Ureter (tissue), 1 donor: ENCODE results near the gene OSMR. TPM values are rescaled to one million over a fixed set of nuclear protein-coding genes. Genes with fewer than 3 reads are reported as not detected.

ENCODE experiments used
- DNase-seq: peaks from one replicate; pipeline ENCODE4 v3.0.0-alpha.2; 2020; ENCODE audit warnings: low spot score
- total RNA-seq: library from RNA; stranded (reverse); gene quantifications from one replicate; pipeline ENCODE4 v1.2.4, GENCODE V29; 2023
- donor health status: DM: yes; HTN: yes; CAD: no.

Gene OSMR
- total RNA-seq, 1 donor from 2014 or later = 57.1 TPM

DNA sequence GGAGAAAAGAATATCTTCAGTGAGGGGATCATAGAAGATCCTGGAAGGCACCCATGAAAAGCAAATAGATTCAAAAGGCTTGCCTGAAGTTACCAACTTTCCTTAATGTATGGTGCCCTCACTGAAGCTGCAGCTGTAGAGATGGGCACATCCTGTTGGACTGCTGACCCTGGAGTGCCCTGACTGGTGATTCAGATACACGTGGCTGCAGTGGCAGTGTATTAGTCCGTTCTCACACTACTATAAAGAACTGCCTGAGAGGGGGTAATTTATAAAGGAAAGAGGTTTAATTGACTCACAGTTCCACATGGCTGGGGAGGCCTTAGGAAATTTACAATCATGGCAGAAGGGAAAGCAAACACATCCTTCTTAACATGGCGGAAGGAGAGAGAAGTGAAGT is 80.3 kb downstream of the OSMR start:
- no peak for DNase-seq

GRCh38 chr5:38927470-38927869 is 81.7 kb downstream of the OSMR start:
- DNase-seq = no peak

DNA sequence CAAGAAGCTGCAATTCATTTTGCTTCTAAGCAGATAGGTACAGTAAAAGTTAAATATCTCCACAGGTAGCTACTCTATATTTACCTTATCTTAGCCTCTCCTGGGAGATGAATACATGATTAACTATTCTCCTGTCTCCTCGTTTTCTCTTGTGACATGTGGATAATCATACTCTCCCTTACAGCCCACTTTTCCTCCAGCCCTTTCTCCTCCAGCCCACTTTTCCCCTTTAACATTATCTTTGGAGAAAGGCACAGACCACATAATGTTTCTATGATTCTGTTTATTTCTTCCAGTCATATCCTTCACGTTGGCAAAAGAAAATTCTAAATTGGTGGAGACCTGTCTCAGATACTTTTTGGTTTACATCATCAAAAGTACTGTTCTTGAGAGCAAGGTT is 84.0 kb downstream of the OSMR start:
- no peak for DNase-seq

GRCh38 chr5:38931731-38932130 is 85.9 kb downstream of the OSMR start:
- DNase-seq = no peak

DNA sequence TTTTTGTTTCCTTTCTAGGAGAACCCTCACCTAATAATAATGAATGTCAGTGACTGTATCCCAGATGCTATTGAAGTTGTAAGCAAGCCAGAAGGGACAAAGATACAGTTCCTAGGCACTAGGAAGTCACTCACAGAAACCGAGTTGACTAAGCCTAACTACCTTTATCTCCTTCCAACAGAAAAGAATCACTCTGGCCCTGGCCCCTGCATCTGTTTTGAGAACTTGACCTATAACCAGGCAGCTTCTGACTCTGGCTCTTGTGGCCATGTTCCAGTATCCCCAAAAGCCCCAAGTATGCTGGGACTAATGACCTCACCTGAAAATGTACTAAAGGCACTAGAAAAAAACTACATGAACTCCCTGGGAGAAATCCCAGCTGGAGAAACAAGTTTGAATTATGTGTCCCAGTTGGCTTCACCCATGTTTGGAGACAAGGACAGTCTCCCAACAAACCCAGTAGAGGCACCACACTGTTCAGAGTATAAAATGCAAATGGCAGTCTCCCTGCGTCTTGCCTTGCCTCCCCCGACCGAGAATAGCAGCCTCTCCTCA is 87.1 kb downstream of the OSMR start:
- no peak for DNase-seq

DNA sequence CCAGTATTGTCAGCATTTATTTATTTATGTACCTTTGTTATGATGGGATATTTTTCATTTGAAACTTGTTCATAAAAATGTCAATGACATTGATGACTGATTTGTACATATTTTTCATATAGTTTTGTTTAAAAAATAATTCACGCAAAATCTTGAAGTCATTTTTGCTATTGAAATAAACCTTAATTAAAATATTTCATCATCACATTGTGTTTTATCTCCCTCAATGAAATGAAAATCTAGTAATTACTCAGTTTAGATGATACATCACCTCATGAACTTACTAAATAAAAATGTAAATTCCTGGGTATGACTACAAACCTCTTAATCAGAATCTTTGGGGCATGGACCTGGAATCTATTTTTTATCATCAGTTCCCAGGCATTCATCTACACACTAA is 89.6 kb downstream of the OSMR start:
- no peak for DNase-seq

DNA sequence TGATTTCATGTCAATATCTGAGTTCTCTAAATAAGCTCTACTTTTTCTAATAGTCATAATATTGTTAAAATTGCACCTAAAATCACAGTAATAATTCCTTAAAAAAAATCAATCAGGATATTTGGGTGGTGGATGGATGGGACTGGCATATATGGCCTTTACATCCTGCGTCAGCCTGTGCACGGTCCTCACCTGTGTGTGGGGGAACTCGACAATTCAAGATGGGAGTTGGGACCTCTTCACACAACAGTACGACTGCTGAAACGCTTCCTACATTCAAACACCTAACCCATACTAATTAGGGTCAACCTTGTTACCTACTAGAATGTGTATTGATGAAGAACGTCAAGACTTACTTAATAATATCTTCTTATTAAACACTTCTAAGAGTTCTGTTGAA is 90.5 kb downstream of the OSMR start:
- no peak for DNase-seq

GRCh38 chr5:38938424-38938823 is 92.6 kb downstream of the OSMR start:
- DNase-seq = no peak

DNA sequence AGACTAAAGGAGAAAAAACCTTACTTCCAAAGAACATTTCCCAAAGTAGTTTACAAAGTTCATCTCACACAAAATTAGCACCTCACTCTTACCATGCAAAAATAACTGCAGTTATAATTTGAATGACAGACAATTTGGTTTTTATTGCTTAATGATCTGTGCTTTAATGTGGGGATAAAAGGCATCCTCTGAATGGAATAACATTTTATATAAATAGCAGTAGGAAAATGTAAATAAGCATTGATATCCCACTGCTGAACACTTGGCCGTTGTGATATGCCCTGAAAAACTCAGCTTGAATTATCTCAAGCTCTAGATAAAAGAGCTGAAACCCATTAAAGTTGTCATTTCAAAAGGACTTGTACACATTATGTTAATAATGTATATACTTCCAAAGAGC is 93.2 kb downstream of the OSMR start:
- DNase-seq = no peak

DNA sequence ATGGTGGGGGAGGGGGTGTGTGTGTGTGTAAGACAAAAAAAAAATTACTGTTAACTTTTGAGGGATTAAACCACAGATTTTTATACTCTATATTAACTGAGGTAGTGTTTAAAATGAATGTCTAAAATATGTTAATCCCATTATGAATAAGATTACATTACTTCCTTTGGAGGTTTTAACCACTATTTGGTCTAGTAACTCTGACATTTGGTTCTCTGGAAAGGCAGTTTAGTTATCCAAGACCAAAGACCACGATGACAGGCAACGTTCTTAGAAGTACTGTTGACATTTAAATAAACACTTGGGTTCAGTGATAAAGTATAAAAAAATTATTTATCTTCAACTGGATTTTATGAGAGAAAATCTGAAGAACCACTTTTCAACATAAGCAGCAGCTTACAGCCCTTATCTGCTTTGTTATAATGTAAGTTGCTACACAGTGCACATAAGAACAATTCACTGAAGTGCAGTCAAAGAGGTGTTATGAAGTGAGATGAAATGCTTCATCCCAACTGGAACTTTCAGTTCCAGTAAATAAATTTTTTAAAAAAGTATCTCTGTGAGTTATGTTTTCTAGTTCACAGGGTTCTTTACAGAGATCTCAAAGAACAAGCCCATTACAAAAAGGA is 94.5 kb downstream of the OSMR start:
- no peak for DNase-seq

DNA sequence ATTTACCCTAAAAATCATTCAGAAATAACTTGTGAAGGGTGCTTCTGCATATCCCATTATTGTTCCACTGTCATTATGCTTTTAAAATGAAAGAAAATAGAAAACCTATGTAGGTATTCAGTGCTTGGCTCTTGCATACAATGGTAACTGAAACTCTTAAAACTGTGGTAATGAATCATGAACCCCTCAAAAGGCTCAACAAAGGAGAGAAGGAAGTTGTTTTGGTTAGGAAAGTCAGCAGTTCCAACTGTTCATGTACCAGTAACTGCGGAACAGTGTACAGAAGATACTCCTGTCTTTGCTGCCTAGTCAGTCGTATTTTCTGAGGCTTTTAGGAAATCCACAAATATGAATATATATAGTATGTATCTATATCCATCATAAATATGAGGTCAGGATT is 96.1 kb downstream of the OSMR start:
- no peak for DNase-seq

GRCh38 chr5:38944282-38944681 is 98.5 kb downstream of the OSMR start:
- no peak for DNase-seq

GRCh38 chr5:38948501-38948900 is 102.7 kb downstream of the OSMR start:
- DNase-seq = no peak

GRCh38 chr5:38953426-38954012 is 107.7 kb downstream of the OSMR start:
- no peak for DNase-seq

DNA sequence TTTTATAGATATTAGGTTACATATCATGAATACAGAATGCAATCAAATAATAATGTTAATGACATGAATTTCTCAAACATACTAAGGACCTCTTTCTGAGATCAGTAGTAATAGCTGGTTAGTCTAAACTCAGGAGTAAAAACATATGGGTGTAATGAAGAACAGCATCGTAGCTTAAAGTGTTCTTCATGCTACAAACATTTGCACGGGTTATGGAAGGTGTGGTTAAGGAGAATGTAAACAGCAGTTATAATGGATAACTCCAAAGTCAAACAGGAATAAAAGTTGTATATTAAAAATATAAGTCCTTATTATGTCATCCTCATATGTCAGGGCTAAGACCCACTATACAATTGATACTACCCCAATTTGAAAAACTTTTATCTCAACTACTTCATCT is 115.9 kb downstream of the OSMR start:
- no peak for DNase-seq

DNA sequence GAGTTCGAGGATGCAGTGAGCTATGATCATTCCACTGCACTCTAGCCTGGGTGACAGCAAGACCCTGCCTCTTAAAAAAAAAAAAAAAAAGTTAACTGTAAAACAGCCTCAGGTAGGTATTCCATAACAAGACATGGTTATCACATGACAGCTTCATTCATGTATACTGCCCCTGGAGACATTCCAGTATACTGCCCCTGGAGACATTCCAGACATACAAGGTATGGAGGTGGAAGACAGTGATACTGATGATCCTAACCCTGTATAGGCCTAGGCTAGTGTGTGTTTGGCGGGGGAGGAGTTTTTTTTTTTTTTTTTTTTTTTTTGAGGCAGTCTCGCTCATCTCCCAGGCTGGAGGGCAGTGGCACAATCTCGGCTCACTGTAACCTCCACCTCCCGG is 122.9 kb downstream of the OSMR start:
- DNase-seq = no peak

- no peak for DNase-seq
These were observed 132.2 kb downstream of the OSMR start for GRCh38 chr5:38978036-38978435.

DNA sequence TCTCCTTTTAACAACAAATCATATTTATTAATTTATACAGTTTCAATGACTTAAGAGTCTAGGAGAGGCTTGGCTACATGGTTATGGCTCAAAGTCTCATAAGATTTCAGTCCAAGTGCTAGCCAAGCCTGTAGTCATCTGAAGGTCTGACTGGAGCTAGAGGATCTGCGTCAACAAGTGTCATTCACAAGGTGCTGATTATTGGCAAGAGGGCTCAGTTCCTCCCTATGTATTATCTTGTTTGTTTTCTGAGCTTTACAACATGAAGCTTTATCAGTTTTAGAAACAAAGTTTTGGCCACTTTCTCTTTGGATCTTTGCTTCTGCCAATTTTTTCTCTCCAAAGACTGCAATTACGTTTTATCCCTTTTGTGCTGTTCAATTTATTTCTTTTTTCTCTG is 133.7 kb downstream of the OSMR start:
- no peak for DNase-seq

Other genes starting within 250 kb of the OSMR start
- 54.0 TPM for gene RICTOR, start 228.4 kb downstream of the OSMR start, total RNA-seq